Activated effector memory CD4-positive, alpha-beta T cell treated with anti-CD3 and anti-CD28 coated beads, Interleukin-2, amount 50 U/mL, for 16 hours (primary cell): Measurements from ENCODE around the gene STK24.

Experiments
- DNase-seq: peaks from one replicate; pipeline ENCODE4 v3.0.0-alpha.2; 2020

The STK24 gene

DNA sequence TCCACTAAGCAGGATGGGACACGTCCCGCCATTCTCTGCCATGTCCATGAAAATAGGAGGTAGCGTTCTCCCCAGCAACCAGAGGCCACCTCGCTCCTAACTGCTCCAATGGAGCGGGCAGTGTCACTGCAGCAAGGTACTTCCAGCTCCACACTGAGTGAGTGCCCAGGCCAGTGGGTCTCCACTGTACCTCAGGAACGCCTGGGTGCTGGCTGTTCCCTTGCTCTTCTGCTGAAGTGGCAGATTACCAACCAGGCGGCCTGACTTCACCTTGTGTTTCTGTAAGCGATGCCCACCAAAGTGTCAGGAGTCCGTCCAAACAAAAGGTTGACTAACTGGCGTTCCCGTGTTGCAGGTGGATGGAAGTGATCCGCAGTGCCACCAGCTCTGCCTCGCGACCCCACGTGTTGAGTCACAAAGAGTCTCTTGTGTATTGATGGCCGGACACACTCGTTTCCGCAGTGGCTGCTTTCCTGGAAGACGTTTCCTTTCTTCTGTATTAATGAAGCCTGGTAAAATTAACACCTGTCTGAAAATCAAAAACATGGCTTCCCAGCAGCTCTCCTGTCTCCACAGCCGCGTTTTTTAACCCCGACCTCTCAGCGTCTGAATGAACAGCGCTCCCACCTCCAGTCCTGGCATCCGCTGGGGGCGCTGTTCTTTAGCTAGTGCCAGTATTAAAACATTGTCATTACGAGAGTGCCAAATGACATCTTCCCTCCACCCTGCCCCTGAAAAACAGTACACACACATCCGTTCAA lies 128.8 kb downstream of the STK24 start:
- peak; percentile 72 for DNase-seq

DNA sequence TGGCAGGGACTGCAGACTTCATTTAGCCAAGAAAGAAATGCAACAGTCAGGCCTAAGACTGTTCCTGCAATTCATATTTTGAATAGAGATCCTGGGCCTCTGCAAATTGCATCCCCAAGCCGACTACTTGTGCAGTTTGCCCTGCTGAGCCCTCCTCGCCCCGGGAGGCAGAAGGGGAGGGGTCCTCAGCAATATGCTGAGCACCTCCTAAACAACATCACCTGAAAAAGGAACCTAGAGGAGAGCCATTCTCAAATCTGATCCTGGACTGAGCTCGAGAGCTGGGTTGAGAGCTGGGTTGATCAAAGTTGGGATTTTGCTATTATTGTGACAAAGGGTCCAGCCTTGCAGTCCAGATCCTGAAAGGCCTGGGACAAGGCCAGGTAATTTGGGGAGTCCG lies 129.8 kb downstream of the STK24 start:
- DNase-seq: no peak

DNA sequence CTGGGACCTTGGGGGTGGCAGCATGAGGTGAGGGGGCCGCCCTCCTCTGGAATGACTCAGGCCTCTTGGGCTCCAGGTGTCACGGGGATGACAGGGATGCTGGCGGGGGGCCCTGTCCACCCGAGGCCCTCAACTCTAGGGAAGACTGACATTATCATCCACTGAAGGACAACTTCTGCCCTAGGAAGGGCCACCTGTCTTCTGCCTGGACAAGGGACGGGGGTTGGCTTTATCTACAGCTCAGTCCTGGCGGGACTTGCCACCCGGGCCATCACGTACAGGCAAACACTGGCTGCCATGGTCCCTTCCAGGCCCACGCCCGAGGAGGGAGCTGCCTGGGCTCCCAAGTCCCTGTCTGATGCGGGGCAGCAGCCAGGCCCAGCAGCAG lies 130.7 kb downstream of the STK24 start:
- no peak for DNase-seq

DNA sequence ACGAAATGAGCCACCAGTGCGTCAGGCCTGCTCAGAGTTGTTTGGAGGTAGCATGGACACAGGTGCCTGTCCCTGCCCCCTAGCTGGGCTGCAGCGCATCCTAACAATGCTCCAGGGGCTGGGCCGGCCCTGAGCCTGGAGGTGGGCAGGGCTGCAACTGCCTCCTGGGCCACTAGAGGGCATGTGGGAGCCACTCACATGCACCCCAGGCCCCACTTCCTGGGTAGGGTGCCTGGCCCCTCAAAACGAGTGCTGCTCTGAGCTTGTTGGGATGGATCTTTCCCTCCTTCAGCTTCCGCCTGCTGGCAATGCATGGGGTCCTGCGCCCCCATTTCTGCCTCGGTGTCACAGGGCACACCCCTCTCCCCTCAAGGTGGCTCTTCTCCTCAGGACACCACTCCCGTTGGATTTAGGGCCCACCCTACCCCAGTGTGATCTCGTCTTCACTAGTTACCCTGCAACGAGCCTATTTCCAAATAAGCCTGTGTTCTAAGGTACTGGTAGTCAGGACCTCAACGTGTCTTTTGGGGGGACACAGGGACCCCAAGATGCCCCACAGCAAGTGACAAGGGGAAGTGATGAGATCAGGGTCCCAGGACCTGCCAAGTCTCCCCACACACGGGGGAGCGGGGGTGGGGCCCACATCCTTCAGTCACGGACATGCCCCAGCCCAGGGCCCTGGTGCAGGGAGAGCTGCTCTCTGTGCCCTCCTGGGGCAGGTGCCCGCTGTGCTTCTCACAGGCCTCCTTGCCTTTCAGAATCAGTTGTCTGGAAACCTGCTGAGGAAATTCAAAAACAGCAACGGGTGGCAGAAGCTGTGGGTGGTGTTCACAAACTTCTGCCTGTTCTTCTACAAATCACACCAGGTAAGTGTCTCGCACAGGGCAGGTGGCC lies 131.3 kb downstream of the STK24 start:
- peak; percentile 91 for DNase-seq

DNA sequence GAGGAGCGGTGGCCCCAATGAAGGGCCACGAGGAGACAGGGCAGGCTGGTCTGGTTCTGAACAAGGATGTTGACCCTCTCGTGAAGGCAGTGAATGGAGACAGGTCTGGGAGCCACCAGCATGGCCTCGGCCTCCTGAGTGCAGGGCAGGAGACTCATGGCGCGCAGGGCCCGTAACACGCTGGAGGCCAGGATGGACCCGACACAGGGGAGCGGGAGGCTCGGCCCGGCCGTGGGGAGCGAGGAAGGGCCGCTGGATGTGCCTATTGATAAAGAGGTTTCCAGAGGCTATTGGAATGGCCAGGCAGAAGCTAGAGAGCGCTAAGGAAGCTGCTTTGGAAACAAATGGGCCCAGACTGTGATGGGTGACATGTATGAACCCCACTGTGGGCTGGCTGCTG lies 132.5 kb downstream of the STK24 start:
- DNase-seq: no peak

DNA sequence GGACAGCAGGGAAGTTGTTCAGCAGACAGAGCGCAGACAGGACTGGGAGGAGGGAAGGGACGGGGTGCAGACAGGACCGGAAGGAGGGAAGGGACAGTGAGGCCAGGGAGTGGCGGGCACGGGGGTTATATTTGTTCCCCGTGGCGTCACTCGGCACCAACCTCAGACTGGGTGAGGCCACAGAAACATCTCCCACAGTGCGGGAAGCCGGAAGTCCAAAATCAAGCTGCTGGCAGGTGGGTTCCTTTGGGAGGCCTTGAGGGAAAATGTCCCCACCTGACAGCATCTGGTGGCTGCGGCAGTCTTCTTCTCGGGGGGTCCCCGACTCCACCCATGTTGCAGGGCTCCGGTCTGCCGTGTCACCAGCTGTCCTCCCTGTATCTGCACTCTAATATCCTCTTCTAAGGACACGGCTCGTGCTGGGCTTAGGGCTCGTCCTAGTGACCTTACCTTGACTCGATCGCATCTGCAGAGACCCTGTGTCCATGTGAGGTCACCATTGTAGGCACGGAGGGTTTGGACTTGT lies 133.0 kb downstream of the STK24 start:
- no peak for DNase-seq

DNA sequence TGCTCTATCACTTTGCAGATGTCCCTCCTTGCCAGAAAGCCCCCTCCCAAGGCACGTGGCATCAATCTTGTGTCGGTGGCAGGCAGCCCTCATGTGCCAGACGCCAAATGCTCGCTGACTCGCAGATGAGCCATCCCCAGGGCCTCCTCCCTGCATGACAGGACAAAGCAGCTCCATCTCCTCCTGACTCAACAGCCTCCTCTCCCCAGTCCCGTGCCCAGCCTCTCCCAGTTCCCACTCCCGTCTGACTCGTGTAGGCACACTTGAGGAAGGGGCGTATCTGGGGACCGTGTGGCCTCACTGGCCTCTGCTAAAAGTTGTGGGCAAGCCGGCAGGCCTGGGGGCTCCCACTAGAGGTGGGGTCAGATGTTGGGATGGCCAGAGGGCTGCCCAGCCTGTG lies 133.6 kb downstream of the STK24 start:
- no peak for DNase-seq

DNA sequence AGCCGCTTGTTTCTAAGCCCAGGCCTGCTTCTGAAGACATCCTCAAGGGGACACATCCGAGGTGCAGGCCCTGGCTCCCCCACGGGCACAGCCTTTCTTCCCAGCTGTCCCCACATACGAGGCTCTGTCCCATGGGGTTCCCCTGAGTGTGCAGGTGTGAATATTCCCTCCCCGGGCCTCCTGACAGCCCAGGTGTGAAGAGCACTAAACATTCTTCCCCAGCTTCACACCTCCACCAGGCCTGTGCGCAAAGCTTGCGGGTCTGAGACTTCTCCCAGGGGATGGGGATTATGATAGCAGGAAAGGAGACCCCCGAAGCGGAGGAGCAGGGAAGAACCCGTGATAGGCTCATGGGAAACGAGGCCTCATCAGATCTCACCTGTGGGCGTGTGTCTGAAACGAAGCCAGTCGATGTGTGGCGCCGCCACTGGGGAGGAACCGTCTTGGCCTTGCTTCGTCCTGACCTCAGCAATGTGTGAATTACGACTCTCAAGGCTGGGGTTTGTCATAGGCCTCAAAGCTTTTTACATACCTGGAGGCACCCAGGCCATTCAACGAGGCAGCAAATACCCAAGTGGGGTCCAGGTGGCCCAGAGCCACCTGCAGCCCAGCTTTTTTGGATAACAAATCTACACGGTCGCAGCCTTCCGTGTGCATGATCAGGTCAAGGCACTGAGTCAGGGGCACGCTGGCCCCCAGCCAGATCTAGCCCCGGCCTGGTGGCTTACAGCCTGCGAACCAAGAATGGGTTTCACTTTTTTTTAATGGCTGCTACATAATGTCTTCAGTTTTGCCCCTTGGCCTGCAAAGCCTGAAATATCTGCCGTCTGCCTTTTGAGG lies 134.3 kb downstream of the STK24 start:
- no peak for DNase-seq

DNA sequence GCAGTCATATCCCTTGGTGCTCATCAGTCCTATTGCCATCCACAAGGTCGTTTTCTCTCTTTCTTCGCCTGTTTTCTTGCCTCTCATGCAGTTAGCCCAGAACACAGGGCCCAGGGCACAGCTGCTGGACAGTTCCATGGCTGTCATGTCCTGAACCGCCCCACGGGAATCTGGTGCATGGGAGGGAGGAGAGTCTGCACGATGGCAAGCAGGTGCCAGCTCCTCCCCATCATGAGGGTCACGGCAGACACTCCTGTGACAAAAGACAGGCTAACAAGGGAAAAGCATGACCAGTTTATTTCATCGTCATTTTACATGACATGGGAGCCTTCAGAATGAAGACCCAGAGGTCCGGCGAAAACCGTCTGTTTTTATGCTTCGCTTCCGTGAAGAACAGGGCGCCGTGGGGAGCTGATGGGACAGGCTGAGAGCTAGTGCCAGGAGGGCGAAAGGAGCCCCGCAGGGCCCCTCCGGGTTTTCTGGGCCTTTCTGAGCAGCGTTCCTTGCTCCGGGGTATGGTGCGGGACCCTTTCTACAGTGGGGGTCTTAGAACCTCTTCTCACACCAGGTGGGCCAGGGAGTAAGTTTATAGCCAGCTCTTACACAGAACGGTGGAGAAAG lies 135.7 kb downstream of the STK24 start:
- DNase-seq: no peak

DNA sequence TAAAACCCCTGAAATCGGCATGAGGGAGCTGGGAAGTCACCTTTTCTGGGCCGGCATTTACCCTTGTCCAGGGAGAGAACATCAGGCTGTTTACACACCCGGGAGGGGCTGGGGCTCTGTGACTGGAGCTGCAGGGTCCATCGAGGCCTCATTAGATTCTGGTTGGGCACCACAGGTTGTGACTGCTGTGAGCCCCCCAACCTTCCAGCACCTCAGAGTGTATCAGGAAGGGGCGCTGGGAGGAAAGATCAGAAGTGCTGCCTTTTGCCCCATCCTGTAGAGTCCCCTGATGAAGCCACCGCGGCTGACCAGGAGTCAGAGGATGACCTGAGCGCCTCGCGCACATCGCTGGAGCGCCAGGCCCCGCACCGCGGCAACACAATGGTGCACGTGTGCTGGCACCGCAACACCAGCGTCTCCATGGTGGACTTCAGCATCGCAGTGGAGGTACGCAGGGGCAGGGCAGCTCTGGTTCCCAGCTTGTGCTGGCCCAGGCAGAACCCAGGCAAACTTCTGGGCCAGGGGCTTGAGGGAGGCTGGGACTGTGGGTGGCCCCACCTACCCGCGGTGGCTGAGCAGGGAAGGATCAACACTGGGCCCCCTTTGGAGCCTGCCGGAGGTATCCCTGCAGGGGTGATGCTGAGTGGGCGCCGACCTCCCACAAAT lies 136.4 kb downstream of the STK24 start:
- DNase-seq: no peak

DNA sequence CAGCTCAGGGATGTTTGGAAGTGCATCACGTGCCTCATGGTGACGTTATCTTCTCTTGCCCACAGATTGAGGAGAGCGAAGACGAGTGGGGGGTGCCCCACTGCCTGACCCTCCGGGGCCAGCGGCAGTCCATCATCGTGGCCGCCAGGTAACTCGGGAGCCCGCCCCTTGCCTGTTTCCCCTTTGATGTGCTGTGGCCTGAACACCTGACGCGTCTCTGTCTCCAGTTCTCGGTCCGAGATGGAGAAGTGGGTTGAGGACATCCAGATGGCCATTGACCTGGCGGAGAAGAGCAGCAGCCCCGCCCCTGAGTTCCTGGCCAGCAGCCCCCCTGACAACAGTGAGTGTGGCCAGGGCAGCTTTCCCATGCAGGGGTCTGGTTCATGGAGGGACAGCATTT lies 137.0 kb downstream of the STK24 start:
- DNase-seq: no peak

DNA sequence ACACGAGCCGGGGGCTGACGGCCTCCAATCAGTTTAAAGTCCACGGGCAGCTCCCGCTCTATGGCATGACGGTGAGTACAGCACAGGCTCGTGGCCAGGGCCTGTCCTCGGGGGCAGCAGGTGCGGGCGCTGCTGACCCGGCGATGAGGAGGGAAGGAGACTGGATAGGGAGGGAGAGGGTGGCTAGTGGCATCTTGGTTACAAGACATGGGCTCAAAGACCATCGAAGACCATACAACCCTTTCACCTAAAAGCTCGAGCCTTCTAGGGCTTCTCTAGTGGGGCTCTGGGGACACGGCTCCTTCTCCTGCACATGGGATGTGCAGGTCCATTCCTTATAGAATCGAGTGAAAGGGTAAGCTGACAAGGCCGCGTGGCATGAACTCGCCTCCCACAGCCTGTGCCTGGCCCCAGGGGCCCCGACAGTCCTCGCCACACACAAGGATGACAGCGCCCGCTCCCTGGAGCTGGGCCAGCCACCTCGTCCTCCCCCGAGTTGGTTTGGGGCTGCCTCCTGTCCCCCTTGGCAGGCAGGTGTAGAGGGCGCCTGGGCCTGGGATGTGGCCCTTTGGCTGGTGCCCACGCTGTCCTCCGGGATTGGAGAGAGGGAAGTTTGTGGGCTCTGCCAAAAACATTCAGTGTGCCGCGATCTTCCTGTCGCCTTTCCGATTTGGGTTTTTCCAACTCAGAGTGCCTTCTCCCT lies 137.6 kb downstream of the STK24 start:
- DNase-seq: no peak

DNA sequence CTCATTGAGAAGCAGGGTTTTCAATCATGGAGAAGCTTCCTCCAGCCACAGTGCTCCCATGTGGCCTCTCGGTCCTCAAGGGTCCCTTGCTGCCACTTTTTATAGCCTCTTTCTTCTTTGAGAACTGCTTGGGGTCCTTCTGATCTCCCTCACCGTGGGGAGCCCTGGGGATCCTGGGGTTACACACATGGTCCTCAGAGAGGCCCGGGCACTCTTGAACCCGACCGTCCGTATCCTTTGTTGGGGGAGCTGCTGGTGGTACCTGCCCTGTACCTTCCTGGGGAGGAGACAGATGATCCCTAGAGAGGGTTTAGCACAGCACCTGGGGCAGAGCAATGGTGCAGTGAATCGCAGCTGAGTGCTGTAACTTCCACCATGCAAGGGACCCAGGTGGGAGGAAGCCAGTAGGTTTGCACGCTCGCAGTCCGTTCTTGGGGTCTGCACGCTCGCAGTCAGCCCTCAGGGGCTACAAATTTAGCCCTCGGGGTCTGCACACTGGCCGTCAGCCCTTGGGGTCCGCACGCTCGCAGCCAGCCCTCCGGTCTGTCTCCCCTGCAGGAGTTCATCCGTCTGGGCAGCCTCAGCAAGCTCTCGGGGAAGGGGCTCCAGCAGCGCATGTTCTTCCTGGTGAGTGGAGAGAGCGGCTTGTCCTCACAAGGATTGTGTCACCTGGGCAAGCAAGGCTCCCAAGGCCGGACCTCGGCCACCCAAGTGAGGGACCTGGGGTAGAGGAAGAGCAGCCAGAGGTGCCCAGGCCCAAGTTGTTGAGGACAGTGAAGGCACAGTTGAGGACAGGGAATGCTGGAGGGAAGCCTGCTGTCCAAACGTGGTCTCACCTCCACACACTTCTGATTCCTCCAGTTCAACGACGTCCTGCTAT lies 138.4 kb downstream of the STK24 start:
- DNase-seq: no peak

DNA sequence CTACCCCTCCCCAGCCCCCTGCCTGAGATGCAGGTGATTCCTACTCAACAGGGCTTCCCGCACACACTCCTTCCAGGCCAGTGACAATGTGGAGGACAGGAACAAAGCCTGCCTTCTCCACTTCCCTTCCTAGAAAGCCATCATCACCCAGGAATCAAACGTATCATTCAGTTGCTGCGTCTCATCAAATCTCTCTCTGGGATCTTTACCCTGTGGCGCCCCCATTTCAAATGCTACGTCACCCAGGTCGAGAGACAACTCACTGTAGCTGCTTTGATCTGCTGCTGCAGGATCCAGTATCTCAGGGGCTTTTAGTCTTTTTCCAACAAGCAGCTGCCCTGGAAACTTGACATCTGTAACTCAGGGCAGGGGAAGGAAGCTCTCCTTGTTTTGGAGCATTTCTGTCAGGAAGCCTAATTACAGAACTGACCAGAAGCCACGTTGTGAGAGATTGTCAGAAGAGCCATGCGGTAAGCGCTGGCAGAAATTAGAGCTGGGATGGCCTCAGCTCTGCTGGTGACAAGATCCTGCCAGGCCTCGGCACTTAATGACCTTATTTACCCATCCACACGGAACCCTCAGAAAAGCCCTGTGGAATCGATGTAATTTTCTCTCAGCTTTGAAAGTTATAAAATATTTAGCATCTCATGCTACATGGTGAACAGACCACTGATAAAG lies 140.5 kb downstream of the STK24 start:
- no peak for DNase-seq

DNA sequence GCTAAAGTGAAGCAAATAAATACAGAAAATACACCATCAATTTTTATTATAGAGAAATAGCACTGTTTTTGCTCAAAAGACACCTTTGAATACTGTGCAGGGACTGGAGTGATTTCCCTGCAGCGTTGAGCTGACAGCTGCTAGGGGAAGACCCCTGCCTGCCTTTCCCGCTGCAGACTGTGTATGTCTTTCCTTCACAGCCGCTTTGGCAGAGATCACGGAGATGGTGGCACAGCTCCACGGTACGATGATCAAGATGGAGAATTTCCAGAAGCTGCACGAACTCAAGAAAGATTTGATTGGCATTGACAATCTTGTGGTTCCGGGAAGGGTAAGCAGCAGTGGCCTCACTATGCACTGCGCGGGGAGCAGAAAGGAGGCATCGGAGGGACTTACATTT lies 141.5 kb downstream of the STK24 start:
- no peak for DNase-seq

DNA sequence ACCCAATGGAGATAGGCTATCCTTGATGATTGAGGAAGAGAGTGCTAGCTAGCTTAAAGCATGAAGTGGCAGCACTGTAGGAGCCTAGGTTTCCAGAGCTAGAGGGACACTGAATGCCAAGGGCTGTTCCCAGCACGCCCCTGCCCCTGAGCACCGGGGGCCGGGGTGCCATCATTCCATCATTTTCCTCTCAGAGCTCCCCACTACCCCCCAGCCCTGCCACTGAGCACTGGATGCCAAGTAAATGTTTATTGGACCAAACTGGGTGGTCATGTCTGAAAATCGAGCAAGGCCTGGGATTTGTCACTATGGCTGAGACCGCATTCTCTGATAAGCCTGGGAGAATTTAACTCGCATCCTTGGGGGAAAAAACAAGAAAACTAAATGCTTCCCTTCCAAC lies 142.8 kb downstream of the STK24 start:
- no peak for DNase-seq

DNA sequence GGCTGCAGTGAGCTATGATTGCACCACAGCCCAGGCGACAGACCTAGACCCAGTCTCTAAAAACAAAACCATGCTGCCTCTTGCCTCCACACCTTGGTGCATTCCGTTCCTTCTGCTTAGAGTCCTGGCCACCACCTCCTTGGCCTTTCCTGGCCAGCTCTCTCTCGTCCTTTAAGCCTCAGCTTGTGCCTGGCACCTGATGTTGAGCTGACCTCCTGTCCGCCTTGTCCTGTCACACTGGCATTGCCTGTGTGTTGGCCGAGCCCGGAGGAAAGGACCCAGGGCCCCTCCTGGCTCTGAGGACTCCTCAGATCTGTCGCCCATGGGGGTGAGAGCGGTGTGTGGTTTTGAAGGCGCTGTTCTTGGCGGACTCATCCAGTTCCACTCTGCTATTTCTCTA lies 143.3 kb downstream of the STK24 start:
- no peak for DNase-seq

DNA sequence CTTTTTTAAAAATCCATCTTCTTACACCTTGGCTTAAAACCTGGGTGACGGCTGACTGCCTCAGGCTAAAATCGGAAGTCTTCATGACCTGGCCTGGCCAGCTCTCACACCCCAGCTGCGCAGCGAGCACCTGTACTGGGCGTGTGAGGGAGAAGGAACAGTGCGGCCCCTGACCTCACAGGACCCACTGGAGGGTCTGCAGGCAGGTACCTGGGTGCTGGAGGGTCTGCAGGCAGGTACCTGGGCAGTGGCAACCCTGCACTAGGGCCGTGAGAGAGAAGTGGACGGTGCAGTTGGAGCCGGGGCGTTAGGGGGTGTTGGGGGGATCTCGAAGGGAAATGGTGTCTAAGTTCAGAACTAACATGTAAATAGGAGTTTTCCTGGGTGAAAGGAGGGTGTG lies 144.3 kb downstream of the STK24 start:
- no peak for DNase-seq

DNA sequence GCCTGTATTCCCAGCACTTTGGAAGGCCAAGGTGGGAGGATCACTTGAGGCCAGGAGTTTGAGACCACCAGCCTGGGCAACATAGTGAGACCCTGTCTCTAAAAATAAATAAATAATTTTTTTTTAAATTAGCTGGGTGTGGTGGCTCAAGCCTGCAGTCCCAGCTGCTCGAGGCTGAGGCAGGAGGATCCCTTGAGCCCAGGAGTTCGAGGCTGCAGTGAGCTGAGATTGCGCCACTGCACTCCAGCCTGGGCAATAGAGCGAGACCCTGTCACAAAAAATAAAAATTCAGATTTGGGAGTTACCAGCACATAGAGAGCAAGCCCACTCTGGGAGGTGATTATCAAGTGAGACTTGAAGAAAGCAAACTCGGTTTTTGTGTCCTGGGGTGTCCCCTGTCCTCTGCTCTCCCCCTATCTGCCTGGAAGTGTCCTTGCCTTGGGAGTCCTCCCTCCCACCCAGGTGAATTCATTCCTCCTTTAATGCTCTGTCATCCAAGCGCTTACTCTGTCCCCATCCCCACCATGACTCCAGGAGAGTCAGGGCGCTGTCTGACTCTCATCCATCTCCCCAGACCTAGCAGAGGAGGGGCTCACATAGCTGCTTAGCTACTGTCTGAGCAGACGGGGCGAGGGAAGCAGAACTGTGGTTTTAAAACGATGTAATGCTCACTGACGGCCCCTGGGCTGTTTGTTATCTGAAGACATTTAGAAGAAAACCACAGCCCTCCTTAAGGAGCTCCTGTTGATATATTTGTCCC lies 146.8 kb downstream of the STK24 start:
- DNase-seq: no peak
